ENCODE measurements around the gene R3HCC1L. TPM values are rescaled to one million over a fixed set of nuclear protein-coding genes. Genes with fewer than 3 reads are reported as not detected.
"Not testable (repeated sequence)": the region's sequence is repeated elsewhere in the genome, so short reads cannot be mapped to it uniquely, and the experiment has no call there.

R3HCC1L gene
- total RNA-seq, 8 experiments from 2014 or later, result 13.7 to 22.7 (median 20.0) TPM

DNA sequence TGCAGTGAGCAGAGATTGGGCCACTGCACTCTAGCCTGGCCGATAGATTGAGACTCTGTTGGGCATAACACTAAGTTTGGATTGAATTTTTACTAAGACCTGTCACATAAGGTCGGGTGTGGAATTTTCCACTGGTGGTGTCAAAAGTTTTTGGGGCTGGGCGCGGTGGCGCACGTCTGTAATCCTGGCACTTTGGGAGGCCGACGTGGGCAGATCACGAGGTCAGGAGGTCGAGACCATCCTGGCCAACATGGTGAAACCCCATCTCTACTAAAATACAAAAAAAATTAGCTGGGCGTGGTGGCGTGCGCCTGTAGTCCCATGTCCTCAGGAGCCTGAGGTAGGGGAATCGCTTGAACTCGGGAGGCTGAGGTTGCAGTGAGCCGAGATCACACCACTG lies 2.3 kb downstream of the R3HCC1L start:
- WGBS, 10 experiments, result 80 to 100% (median 98%) methylated on average over 1 to 15 of the region's 16 CpGs; no CpG with 5 or more reads in 1 of the 10 experiments
- H3K4me1 ChIP-seq (replicated peaks in 1 of 2), result peaks cover 7 to 12% of the 10 kb centered on the region in 2 donors
- ATAC-seq (replicated peaks in 6 of 8); H3K27ac ChIP-seq; H3K4me3 ChIP-seq; in situ Hi-C loops (cut with MboI; ENCODE audit: low pct_unique_long_range_greater_than_20kb in 2 of 9, low sequenced_read_pairs in 9 of 9, unreplicated experiment in 9 of 9): not testable (repeated sequence)

DNA sequence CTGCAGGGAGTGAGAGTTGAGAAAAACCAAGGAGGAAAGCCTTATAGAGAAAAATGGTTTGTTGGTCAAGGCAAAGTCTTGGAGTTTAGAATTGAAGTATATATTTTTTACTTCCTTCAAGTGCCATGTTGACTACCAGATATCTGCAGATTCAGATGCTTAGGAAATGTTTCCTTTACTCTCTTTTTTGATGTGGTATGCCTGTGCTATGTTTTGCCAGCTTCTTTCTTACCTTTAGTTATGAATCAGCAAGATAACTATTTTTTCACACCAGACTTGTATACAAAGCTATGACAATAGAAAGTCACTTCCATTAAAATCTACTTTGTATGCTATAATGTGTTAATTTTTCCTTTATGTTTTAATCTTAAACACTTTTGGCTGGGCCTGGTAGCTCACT lies 3.6 kb downstream of the R3HCC1L start:
- Histone ChIP-seq H3K4me1 (replicated peaks in 1 of 2) (peaks cover 7 to 12% of the 10 kb centered on the region in 2 donors), H3K27ac (no peak overlapping the region), H3K4me3 (no peak overlapping the region)
- in situ Hi-C loops (cut with MboI; ENCODE audit: low pct_unique_long_range_greater_than_20kb in 2 of 9, low sequenced_read_pairs in 9 of 9, unreplicated experiment in 9 of 9), result no loop called here
- no peak for ATAC-seq (replicated peaks in 6 of 8)

DNA sequence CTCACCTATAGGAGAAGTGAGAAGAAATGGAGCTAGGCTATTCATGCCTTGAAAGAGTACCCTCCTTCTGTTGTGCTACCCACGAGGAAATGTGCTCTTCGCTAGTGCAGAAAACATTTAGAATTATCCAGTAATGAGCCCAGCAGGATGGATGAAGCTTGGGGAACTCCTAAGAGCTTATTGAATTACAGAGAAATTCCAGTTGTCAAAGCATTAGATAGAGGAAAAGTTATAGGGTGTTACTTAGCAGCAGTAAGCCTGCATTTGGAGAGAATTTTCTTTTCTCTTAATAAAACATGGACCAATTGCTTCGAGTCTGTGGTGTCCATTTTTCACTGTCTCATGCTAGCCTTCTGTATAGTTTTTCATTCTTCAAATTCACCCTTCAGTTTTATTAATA lies 5.0 kb downstream of the R3HCC1L start:
- Histone ChIP-seq H3K27ac (no peak overlapping the region), H3K4me3 (no peak overlapping the region), H3K4me1 (replicated peaks in 1 of 2) (peaks cover 7 to 8% of the 10 kb centered on the region in 2 donors)
- in situ Hi-C loops (cut with MboI; ENCODE audit: low pct_unique_long_range_greater_than_20kb in 2 of 9, low sequenced_read_pairs in 9 of 9, unreplicated experiment in 9 of 9), result no loop called here
- WGBS, 10 experiments, result 57 to 90% (median 78%) methylated on average over 2 to 3 of the region's 3 CpGs; no CpG with 5 or more reads in 1 of the 10 experiments
- peak in 1 of 8 experiments; percentile 10 for ATAC-seq (replicated peaks in 6 of 8)

DNA sequence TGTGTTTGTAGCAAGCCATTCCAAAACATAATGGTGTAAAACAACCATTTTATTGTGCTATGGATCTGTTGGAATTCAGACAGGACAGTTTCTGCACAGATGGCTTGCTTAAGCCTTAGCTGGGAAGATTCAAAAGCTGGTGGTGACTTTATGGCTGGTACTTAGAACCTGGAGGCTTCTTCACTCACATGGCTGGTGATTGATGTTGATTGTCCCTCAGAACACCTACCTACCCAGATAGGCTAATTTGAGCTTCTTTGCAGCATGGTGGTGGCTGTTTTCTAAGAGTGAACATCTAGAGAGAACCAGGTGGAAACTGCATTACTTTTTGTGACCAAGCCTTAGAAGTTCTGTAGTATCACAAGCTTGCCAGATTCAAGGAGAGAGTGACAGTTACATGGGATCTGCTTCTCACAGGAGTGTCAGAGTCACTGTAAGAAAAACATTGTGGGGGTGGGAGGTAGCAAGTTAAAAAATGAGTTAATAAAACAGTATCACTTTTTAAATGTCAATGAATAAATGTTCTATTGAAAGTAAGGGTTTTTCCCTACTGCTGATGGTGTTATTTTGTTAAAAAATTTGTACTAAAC lies 7.1 kb downstream of the R3HCC1L start:
- H3K4me3 ChIP-seq, result no peak overlapping the region
- in situ Hi-C loops (cut with MboI; ENCODE audit: low pct_unique_long_range_greater_than_20kb in 2 of 9, low sequenced_read_pairs in 9 of 9, unreplicated experiment in 9 of 9), result no loop called here

DNA sequence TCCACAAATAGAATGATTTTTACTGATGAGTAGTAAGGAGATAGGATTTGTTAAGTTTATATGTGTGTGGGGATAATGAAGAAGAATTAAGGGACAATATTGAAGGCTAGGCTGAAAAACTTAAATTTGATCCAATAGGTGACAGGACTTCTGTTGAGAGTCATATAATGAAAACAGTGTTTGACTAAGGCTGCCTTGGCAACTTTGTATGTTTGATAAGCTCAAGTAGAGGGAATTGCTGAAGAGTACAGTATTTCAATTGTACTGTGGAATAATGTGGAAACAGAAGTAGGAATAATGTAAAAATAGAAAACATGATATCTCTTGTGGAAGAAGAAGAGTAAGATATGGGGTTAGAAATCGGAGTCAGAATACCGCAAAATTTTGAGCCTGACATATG lies 10.5 kb downstream of the R3HCC1L start:
- no peak for ATAC-seq (replicated peaks in 6 of 8)
- no peak overlapping the region for H3K4me3 ChIP-seq
- in situ Hi-C loops (cut with MboI; ENCODE audit: low pct_unique_long_range_greater_than_20kb in 2 of 9, low sequenced_read_pairs in 9 of 9, unreplicated experiment in 9 of 9), result no loop called here
- no peaks in the 10 kb centered on the region for H3K4me1 ChIP-seq (replicated peaks in 1 of 2)
- H3K27ac ChIP-seq, result no peak overlapping the region
- 85 to 100% (median 100%) methylated on average over 1 to 2 of the region's 2 CpGs; no CpG with 5 or more reads in 1 of the 10 experiments for WGBS, 10 experiments

More for the DNA sequence above, 7.1 kb downstream of the R3HCC1L start:
- H3K27ac ChIP-seq, result no peak overlapping the region
- no peak for ATAC-seq (replicated peaks in 6 of 8)
- H3K4me1 ChIP-seq (replicated peaks in 1 of 2), result peaks cover 0 to 3% of the 10 kb centered on the region in 2 donors

DNA sequence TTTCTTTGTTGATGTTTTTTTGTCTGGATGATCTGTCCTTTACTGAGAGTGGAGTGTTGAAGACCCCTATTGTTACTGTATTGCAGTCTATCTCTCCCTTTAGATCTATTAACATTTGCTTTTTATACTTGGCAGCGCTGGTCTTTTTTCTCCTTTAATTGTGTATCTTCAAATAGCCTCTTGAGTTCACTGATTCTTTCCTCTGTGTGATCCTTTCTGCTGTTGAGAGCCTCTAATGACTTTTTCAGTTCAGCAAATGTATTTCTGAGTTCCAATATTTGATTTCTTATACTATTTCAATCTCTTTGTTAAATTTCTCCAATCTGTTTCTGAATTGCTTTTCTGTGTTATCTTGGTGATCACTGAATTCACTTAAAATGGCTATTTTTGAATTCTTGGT lies 15.4 kb downstream of the R3HCC1L start:
- no peak overlapping the region for H3K4me3 ChIP-seq
- no peak overlapping the region for H3K27ac ChIP-seq
- in situ Hi-C loops (cut with MboI; ENCODE audit: low pct_unique_long_range_greater_than_20kb in 2 of 9, low sequenced_read_pairs in 9 of 9, unreplicated experiment in 9 of 9), result no loop called here
- H3K4me1 ChIP-seq (replicated peaks in 1 of 2), result no peaks in the 10 kb centered on the region
- ATAC-seq (replicated peaks in 6 of 8), result no peak
- 92 to 100% (median 100%) methylated on average over 1 of the region's 1 CpG; no CpG with 5 or more reads in 1 of the 10 experiments for whole genome bisulfite sequencing, 10 experiments

DNA sequence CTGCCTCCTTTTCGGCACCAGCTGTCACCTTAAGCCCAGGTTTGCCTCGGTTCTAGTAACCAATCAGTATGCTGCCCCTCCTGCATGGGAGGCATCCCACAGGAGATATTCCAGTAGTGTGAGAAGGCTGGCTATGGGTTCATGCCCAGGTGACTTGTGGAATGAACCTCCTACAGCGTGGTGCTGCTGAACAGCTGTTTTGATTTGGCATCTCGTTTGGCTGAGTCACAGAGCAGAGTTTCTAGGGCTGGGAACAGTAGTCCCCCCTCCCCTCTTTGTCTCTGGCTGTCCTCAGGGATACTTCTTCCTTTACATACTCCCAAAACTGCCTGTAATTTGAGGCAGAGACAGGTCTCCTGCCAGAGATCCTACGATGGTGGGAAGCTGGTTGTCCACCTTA lies 16.1 kb downstream of the R3HCC1L start:
- H3K27ac ChIP-seq, result no peak overlapping the region
- in situ Hi-C loops (cut with MboI; ENCODE audit: low pct_unique_long_range_greater_than_20kb in 2 of 9, low sequenced_read_pairs in 9 of 9, unreplicated experiment in 9 of 9), result no loop called here
- ATAC-seq (replicated peaks in 6 of 8), result no peak
- H3K4me1 ChIP-seq (replicated peaks in 1 of 2), result no peaks in the 10 kb centered on the region
- H3K4me3 ChIP-seq, result no peak overlapping the region
- WGBS, 10 experiments, result 53 to 100% (median 91%) methylated on average over 1 to 4 of the region's 5 CpGs; no CpG with 5 or more reads in 1 of the 10 experiments

DNA sequence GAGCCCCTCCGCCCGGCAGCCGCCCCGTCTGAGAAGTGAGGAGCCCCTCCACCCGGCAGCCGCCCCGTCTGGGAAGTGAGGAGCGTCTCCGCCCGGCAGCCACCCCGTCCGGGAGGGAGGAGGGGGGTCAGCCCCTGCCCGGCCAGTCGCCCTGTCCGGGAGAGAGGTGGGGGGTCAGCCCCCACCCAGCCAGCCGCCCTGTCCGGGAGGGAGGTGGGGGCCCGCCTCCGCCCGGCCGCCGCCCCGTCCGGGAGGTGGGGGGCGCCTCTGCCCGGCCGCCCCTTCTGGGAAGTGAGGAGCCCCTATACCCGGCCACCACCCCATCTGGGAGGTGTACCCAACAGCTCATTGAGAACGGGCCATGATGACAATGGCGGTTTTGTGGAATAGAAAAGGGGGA lies 18.3 kb downstream of the R3HCC1L start:
- WGBS, 10 experiments, result no CpG with 5 or more reads among the region's 30 CpGs
- in situ Hi-C loops (cut with MboI; ENCODE audit: low pct_unique_long_range_greater_than_20kb in 2 of 9, low sequenced_read_pairs in 9 of 9, unreplicated experiment in 9 of 9); H3K4me1 ChIP-seq (replicated peaks in 1 of 2); H3K27ac ChIP-seq; H3K4me3 ChIP-seq; ATAC-seq (replicated peaks in 6 of 8): not testable (repeated sequence)

DNA sequence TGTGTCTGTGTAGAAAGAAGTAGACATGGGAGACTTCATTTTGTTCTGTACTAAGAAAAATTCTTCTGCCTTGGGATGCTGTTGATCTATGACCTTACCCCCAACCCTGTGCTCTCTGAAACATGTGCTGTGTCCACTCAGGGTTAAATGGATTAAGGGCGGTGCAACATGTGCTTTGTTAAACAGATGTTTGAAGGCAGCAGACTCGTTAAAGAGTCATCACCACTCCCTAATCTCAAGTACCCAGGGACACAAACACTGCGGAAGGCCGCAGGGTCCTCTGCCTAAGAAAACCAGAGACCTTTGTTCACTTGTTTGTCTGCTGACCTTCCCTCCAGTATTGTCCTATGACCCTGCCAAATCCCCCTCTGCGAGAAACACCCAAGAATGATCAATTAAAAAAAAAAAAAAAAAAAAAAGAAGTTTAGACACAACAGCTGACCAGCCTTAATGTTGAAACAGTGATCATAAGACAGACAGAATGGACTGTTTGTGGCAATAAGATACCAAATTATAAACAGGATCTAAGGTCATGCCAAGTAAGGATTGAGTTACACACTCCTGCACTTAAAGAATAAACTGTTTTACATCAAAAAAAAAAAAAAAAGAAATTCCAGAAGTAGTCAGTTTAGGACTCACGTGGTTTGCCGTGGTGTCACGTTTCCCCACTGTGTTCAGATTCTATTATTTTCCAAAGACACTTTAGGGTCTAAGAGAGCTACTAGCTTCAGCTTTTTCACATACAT lies 18.9 kb downstream of the R3HCC1L start:
- whole genome bisulfite sequencing, 10 experiments, result 10 to 86% (median 63%) methylated on average over 2 to 6 of the region's 8 CpGs; no CpG with 5 or more reads in 1 of the 10 experiments
- H3K4me1 ChIP-seq (replicated peaks in 1 of 2); in situ Hi-C loops (cut with MboI; ENCODE audit: low pct_unique_long_range_greater_than_20kb in 2 of 9, low sequenced_read_pairs in 9 of 9, unreplicated experiment in 9 of 9); H3K27ac ChIP-seq; H3K4me3 ChIP-seq: not testable (repeated sequence)
- ATAC-seq (replicated peaks in 6 of 8), result peak in 3 of 8 experiments; percentile 33 to 85 (median 82)

DNA sequence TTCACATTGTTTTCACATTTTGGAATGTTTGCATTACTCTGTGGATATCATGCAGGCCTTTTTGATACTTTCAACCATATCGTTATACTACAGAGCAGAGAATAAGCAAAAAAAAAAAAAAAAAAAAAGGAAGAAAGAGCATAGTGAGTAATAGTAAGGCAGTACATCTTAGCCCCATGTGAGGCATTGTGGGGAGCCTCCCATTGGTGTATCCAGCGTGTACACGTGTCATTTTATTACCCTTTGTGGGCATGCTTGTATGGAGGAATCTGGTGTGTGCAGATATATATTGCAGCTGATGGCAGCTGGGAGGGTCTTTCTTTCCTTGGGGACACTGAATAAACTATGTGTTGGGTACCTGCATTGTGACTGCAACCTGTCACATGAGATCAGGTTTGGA lies 19.6 kb downstream of the R3HCC1L start:
- in situ Hi-C loops (cut with MboI; ENCODE audit: low pct_unique_long_range_greater_than_20kb in 2 of 9, low sequenced_read_pairs in 9 of 9, unreplicated experiment in 9 of 9), result no loop called here
- 20 to 100% (median 83%) methylated on average over 1 to 3 of the region's 3 CpGs; no CpG with 5 or more reads in 1 of the 10 experiments for WGBS, 10 experiments

DNA sequence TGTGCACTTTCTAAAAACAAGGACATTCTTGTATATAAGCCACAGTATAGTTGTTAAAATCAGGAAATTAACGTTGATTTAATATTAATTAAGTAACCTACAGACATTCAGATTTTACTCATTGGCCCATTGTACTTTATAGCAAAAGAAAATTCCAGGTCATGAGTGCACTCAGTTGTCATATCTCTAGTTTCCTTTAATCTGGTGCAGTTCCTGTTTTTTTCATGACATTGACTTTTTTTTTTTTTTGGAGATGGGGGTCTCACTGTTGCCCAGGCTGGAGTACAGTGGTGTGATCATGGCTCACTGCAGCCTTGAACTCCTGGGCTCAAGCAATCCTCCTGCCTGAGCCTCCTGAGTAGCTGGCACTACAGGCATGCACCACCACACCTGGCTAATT lies 24.1 kb downstream of the R3HCC1L start:
- Histone ChIP-seq H3K4me1 (replicated peaks in 1 of 2) (no peaks in the 10 kb centered on the region), H3K27ac (no peak overlapping the region), H3K4me3 (no peak overlapping the region)
- in situ Hi-C loops (cut with MboI; ENCODE audit: low pct_unique_long_range_greater_than_20kb in 2 of 9, low sequenced_read_pairs in 9 of 9, unreplicated experiment in 9 of 9), result no loop called here
- WGBS, 10 experiments, result 50 to 100% (median 93%) methylated on average over 1 of the region's 1 CpG
- no peak for ATAC-seq (replicated peaks in 6 of 8)

More for the DNA sequence above, 19.6 kb downstream of the R3HCC1L start:
- ATAC-seq (replicated peaks in 6 of 8), result peak in 2 of 8 experiments; percentile 68 to 70
- Histone ChIP-seq H3K4me1 (replicated peaks in 1 of 2) (no peaks in the 10 kb centered on the region), H3K27ac (no peak overlapping the region), H3K4me3 (no peak overlapping the region)

DNA sequence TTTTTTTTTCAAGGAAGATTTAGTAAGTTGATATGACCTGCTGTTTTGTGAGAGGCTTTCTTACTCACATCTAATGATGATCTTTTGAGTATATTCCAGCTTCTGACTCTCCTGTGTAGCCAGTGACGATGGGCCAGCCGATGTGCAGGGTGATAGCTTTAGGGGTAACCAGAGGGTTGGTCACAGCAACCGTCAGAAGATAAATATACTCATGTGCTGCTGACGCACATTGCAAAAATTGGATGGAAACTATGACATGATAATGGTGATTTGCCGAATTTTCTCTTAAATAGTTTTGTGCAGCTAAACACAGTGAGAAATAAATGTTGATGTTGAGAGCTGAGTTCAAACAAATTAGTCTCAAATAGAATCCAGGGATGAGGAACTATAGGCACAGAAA lies 29.5 kb downstream of the R3HCC1L start:
- in situ Hi-C loops (cut with MboI; ENCODE audit: low pct_unique_long_range_greater_than_20kb in 2 of 9, low sequenced_read_pairs in 9 of 9, unreplicated experiment in 9 of 9), result no loop called here
- no peak for ATAC-seq (replicated peaks in 6 of 8)
- no peak overlapping the region for H3K27ac ChIP-seq

DNA sequence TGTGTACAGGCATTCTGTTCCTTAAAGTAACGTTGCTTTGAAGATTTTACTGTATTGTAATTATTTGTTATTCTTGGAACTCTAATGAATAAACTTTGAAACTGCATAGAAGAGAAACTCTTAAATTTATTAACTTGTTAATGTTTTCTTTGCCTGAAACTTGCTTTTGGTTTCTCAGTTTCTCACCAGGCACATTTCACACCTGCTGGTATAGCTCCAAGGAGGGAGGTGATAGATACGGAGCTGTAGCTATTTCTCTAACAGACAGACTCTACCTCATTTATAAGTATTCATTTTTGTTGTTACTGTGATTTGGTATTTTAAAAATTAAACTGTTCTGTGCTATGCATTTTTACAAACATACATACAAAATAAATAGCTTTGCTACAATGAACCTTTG lies 32.7 kb downstream of the R3HCC1L start:
- WGBS, 10 experiments, result 70 to 100% (median 100%) methylated on average over 1 to 2 of the region's 2 CpGs; no CpG with 5 or more reads in 1 of the 10 experiments
- no peak overlapping the region for H3K4me3 ChIP-seq
- peaks cover 12 to 21% of the 10 kb centered on the region in 2 donors for H3K4me1 ChIP-seq (replicated peaks in 1 of 2)
- no peak overlapping the region for H3K27ac ChIP-seq
- in situ Hi-C loops (cut with MboI; ENCODE audit: low pct_unique_long_range_greater_than_20kb in 2 of 9, low sequenced_read_pairs in 9 of 9, unreplicated experiment in 9 of 9), result no loop called here
- ATAC-seq (replicated peaks in 6 of 8), result no peak

More for the DNA sequence above, 29.5 kb downstream of the R3HCC1L start:
- Histone ChIP-seq H3K4me3 (no peak overlapping the region), H3K4me1 (replicated peaks in 1 of 2) (peaks cover 0 to 4% of the 10 kb centered on the region in 2 donors)
- 72 to 100% (median 93%) methylated on average over 2 to 5 of the region's 5 CpGs; no CpG with 5 or more reads in 1 of the 10 experiments for WGBS, 10 experiments

Measured in motor neuron (in vitro differentiated cells).